CD4-positive, alpha-beta T cell (primary cell): ENCODE measurements around the gene STXBP2. TPM values are rescaled to one million over a fixed set of nuclear protein-coding genes. Genes with fewer than 3 reads are reported as not detected.

Experiments
- ATAC-seq: fragments of 200-7000 bp; cut with Tn5 transposase; one replicate; pipeline ENCODE4 v1.10.0; 2022; ENCODE audit warnings: mild to moderate bottlenecking; ENCODE audit not compliant: poor library complexity
- CTCF ChIA-PET: fragments of 350-600 bp; sonication (Branson Sonifier 250); formaldehyde crosslinking; loops from one replicate; lab custom pipeline; 2021; ENCODE audit warnings: antibody characterized with exemption, inconsistent platforms; lab: Charles Lee
- POLR2A ChIA-PET: fragments of 350-600 bp; sonication (Branson Sonifier 250); formaldehyde crosslinking; loops from one replicate; lab custom pipeline; 2021; ENCODE audit warnings: antibody characterized with exemption, inconsistent platforms; lab: Charles Lee
- DNase-seq, 14 experiments: peaks; one replicate each; pipeline ENCODE4 v3.0.0-alpha.2; 2013 to 2020; ENCODE audit warnings: mixed read lengths in 2 of 14
- H3K27ac ChIP-seq, 2 donors: one replicate each; pipeline versions ENCODE4 v1.5.1 to v1.7.0; 2013; ENCODE audit warnings: low read length in 2 of 2, low read depth in 1 of 2, mild to moderate bottlenecking in 1 of 2
- H3K27me3 ChIP-seq, 2 experiments: 1 replicate in 1 of 2; 2 replicates in 1 of 2; pipeline versions ENCODE4 v1.6.1 to v1.7.0; 2013; ENCODE audit warnings: low read length in 2 of 2, control low read depth in 1 of 2, mild to moderate bottlenecking in 1 of 2, moderate library complexity in 1 of 2; ENCODE audit not compliant: insufficient read depth in 2 of 2, control insufficient read depth in 1 of 2
- H3K36me3 ChIP-seq: one replicate; pipeline ENCODE4 v1.6.1; 2013; ENCODE audit warnings: low read length, control low read depth; ENCODE audit not compliant: insufficient read depth
- H3K4me1 ChIP-seq: one replicate; pipeline ENCODE4 v1.6.1; 2013; ENCODE audit warnings: low read length, control low read depth; ENCODE audit not compliant: insufficient read depth
- H3K4me3 ChIP-seq: one replicate; pipeline ENCODE4 v1.5.1; 2013; ENCODE audit warnings: mild to moderate bottlenecking, low read length, moderate library complexity
- H3K9me3 ChIP-seq, 2 experiments: 1 replicate in 1 of 2; 2 replicates in 1 of 2; pipeline versions ENCODE4 v1.6.1 to v1.7.0; 2013; ENCODE audit warnings: low read length in 2 of 2, mild to moderate bottlenecking in 2 of 2, control low read depth in 1 of 2, moderate library complexity in 1 of 2; ENCODE audit not compliant: control insufficient read depth in 1 of 2, insufficient read depth in 1 of 2
- H3K27ac Mint-ChIP-seq: one replicate; pipeline ENCODE4 v1.8.0; 2020; ENCODE audit warnings: mixed read lengths
- H3K27me3 Mint-ChIP-seq: one replicate; pipeline ENCODE4 v1.8.0; 2021; ENCODE audit warnings: mixed read lengths
- H3K36me3 Mint-ChIP-seq: one replicate; pipeline ENCODE4 v1.8.0; 2021; ENCODE audit warnings: low read depth, mixed read lengths
- H3K4me1 Mint-ChIP-seq: one replicate; pipeline ENCODE4 v1.8.0; 2021; ENCODE audit warnings: low read depth, mixed read lengths
- H3K4me3 Mint-ChIP-seq: one replicate; pipeline ENCODE4 v1.8.0; 2020; ENCODE audit warnings: mild to moderate bottlenecking, mixed read lengths
- H3K9me3 Mint-ChIP-seq: one replicate; pipeline ENCODE4 v1.8.0; 2020; ENCODE audit warnings: mixed read lengths
- intact Hi-C, 2 experiments: fragments of 100-400 bp; cut with DNase I in 1 of 2; cut with micrococcal nuclease in 1 of 2; formaldehyde crosslinking; loops; one replicate each; pipeline versions ENCODE4 v1.15.1 to v1.9.0; 2023 to 2025; cut with DNase I, micrococcal nuclease
- total RNA-seq, 174 experiments: library from RNA in 2 of 174; stranded (reverse) in 2 of 174; gene quantifications; one replicate each; pipeline ENCODE4 v1.2.3 and lab custom pipeline; 2021 to 2026
- TF ChIP-seq, protein P1 (sequence below): fragments of 200-600 bp; IDR thresholded peaks from one replicate; pipeline ENCODE4 v1.8.0; 2022; ENCODE audit warnings: antibody characterized with exemption, mild to moderate bottlenecking

Gene STXBP2
- total RNA-seq, 2 experiments from 2014 or later, result 234 to 241 TPM

DNA sequence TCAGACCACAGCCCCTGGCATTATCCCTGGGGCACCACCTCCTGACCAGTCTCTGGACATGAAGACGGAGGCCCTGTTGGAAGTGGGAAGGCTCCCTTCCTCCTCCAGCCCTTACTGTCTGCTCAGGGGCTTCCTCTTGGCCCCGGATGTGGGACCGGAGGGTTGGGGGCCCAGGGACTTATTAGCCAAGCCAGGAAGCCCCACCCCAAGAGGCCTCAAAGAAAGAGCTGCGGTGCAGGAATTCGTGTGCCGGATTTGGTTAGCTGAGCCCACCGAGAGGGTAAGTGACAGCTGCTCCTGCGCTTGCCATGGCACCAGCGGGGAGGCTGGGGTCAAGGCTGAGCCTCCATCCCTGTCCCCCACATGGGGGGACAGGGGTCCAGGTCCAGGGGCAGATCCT lies 31.9 kb downstream of the STXBP2 start, which contains the start of gene RETN:
TSS of gene RETN (plus strand) at position 208 of the 400 bp plus-strand sequence. CDS start 278 bp downstream, outside the sequence.
- peaks cover 43% of the 10 kb centered on the region for H3K27me3 Mint-ChIP-seq
- intact Hi-C loops, result no loop called here
- peaks cover 11% of the 10 kb centered on the region for H3K4me1 Mint-ChIP-seq
- no peak within 1 kb of the TSS for H3K4me3 ChIP-seq
- H3K36me3 Mint-ChIP-seq, result no peaks in the 10 kb centered on the region
- H3K27ac Mint-ChIP-seq, result no peak within 1 kb of the TSS
- H3K9me3 Mint-ChIP-seq, result no peaks in the 10 kb centered on the region
- peaks cover 24% of the 10 kb centered on the region for H3K4me1 ChIP-seq
- TF ChIP-seq, protein P1, sequence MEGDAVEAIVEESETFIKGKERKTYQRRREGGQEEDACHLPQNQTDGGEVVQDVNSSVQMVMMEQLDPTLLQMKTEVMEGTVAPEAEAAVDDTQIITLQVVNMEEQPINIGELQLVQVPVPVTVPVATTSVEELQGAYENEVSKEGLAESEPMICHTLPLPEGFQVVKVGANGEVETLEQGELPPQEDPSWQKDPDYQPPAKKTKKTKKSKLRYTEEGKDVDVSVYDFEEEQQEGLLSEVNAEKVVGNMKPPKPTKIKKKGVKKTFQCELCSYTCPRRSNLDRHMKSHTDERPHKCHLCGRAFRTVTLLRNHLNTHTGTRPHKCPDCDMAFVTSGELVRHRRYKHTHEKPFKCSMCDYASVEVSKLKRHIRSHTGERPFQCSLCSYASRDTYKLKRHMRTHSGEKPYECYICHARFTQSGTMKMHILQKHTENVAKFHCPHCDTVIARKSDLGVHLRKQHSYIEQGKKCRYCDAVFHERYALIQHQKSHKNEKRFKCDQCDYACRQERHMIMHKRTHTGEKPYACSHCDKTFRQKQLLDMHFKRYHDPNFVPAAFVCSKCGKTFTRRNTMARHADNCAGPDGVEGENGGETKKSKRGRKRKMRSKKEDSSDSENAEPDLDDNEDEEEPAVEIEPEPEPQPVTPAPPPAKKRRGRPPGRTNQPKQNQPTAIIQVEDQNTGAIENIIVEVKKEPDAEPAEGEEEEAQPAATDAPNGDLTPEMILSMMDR, result no peak
- ChIA-PET POLR2A (interaction anchor here (1.8 kb wide), 1 partner anchor 12 kb away, joined by 6 read pairs; the partner anchor contains the start of gene TRAPPC5), CTCF (interaction anchor here (1.8 kb wide), 1 partner anchor 12 kb away, joined by 7 read pairs; the partner anchor contains the start of gene TRAPPC5)
- no peak for ATAC-seq
- peak in 1 of 14 experiments; percentile 20 for DNase-seq
- no peak within 1 kb of the TSS for H3K4me3 Mint-ChIP-seq
- H3K27ac ChIP-seq, result no peak within 1 kb of the TSS
- no peaks in the 10 kb centered on the region for H3K36me3 ChIP-seq
- H3K27me3 ChIP-seq, result peaks cover 9 to 19% of the 10 kb centered on the region in 2 experiments
- peaks cover 0 to 7% of the 10 kb centered on the region in 2 experiments for H3K9me3 ChIP-seq

DNA sequence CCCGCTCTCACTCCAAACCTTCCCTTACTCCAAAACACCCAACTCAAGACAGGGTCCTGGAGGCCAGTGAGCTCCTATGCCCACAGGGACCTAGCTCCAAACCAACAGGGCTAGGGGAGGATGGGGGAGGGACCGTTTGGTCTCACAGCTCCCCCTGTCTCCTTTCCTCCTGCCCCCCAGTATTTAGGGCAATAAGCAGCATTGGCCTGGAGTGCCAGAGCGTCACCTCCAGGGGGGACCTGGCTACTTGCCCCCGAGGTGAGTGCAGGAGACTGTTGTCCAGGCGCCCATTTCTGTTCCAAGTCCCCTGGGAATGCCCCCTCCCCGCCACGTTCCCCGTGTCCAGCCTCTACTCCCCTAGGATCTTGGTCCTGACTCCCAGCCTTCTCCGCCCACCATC lies 32.7 kb downstream of the STXBP2 start:
- ChIA-PET POLR2A (interaction anchor here (1.8 kb wide), 1 partner anchor 11 kb away, joined by 6 read pairs; the partner anchor contains the start of gene TRAPPC5), CTCF (no interaction called here)
- DNase-seq (no peak), ATAC-seq (no peak)
- Mint-ChIP-seq H3K36me3 (no peaks in the 10 kb centered on the region), H3K27ac (no peak overlapping the region), H3K9me3 (no peaks in the 10 kb centered on the region), H3K27me3 (peaks cover 51% of the 10 kb centered on the region), H3K4me1 (peaks cover 19% of the 10 kb centered on the region), H3K4me3 (no peak overlapping the region)
- H3K27ac ChIP-seq, result no peak overlapping the region
- H3K9me3 ChIP-seq, result peaks cover 0 to 7% of the 10 kb centered on the region in 2 experiments
- peaks cover 13 to 19% of the 10 kb centered on the region in 2 experiments for H3K27me3 ChIP-seq
- H3K4me3 ChIP-seq, result no peak overlapping the region
- TF ChIP-seq, protein P1, result no peak
- H3K36me3 ChIP-seq, result no peaks in the 10 kb centered on the region
- H3K4me1 ChIP-seq, result peaks cover 30% of the 10 kb centered on the region
- intact Hi-C loops, result no loop called here

DNA sequence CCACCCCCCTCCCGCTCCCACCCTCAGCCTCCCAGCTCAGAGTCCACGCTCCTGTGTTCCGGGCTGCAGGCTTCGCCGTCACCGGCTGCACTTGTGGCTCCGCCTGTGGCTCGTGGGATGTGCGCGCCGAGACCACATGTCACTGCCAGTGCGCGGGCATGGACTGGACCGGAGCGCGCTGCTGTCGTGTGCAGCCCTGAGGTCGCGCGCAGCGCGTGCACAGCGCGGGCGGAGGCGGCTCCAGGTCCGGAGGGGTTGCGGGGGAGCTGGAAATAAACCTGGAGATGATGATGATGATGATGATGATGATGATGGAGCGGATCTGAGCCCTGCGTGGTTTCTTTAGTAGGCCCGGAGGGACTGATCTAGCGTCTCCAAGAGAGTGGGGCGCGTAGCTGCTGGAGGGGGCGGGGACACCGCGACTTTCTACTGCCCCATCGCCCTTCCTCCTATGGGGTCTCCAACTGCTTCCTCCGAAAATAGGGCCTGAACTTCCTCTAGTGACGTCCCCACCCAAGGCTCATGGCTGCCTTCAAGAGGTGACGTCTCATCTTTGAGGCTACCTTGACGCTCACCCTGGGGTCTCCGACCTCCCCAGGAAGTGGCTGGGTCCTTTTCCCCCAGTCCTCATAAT lies 33.4 kb downstream of the STXBP2 start:
- peak overlapping the region; percentile 54 for H3K4me3 Mint-ChIP-seq
- no peak overlapping the region for H3K27ac Mint-ChIP-seq
- ChIA-PET CTCF (interaction anchor here (1.6 kb wide), 1 partner anchor 10 kb away, joined by 9 read pairs; the partner anchor contains the start of gene TRAPPC5), POLR2A (interaction anchor here (1.8 kb wide), 1 partner anchor 11 kb away, joined by 6 read pairs; the partner anchor contains the start of gene TRAPPC5)
- no peaks in the 10 kb centered on the region for H3K9me3 Mint-ChIP-seq
- H3K9me3 ChIP-seq, result peaks cover 0 to 7% of the 10 kb centered on the region in 2 experiments
- H3K36me3 ChIP-seq, result no peaks in the 10 kb centered on the region
- intact Hi-C loops, result no loop called here
- peaks cover 20% of the 10 kb centered on the region for H3K4me1 Mint-ChIP-seq
- H3K27me3 Mint-ChIP-seq, result peaks cover 52% of the 10 kb centered on the region
- ATAC-seq, result peak; percentile 55
- H3K36me3 Mint-ChIP-seq, result no peaks in the 10 kb centered on the region
- TF ChIP-seq, protein P1, result no peak
- peaks cover 30% of the 10 kb centered on the region for H3K4me1 ChIP-seq
- peaks cover 13 to 19% of the 10 kb centered on the region in 2 experiments for H3K27me3 ChIP-seq
- H3K27ac ChIP-seq, result no peak overlapping the region
- peak in 4 of 14 experiments; percentile 13 to 66 (median 44) for DNase-seq
- peak overlapping the region; percentile 25 for H3K4me3 ChIP-seq
